NT2/D1 (cell line): ENCODE data around the gene ETS1.

ENCODE experiments used
- DNase-seq: peaks from one replicate; pipeline ENCODE4 v3.0.0-alpha.2; 2011; ENCODE audit warnings: low read depth, low spot score
- H3K27me3 ChIP-seq: 2 replicates; pipeline ENCODE4 v1.6.0; 2011; ENCODE audit warnings: mild to moderate bottlenecking; ENCODE audit not compliant: insufficient read length, insufficient read depth
- H3K36me3 ChIP-seq: 2 replicates; pipeline ENCODE4 v1.6.1; 2011; ENCODE audit warnings: mild to moderate bottlenecking, low read length, mixed read lengths; ENCODE audit not compliant: insufficient read depth, insufficient read length
- H3K4me1 ChIP-seq: 2 replicates; pipeline ENCODE4 v1.5.1; 2011; ENCODE audit not compliant: insufficient read depth, insufficient read length
- H3K4me3 ChIP-seq: 2 replicates; pipeline ENCODE4 v1.5.1; 2011; ENCODE audit warnings: low read depth; ENCODE audit not compliant: insufficient read length
- H3K9ac ChIP-seq: 2 replicates; pipeline ENCODE4 v1.6.0; 2011; ENCODE audit warnings: low read depth; ENCODE audit not compliant: insufficient read length
- H3K9me3 ChIP-seq: 2 replicates; pipeline ENCODE4 v1.5.1; 2011; ENCODE audit warnings: mild to moderate bottlenecking, low read length; ENCODE audit not compliant: insufficient read depth
- SUZ12 ChIP-seq: IDR thresholded peaks from 2 replicates; pipeline ENCODE4 v1.6.1; 2011; ENCODE audit not compliant: insufficient read length, insufficient read depth; ENCODE audit errors: extremely low read depth
- YY1 ChIP-seq: IDR thresholded peaks from 2 replicates; pipeline ENCODE4 v1.6.1; 2011; ENCODE audit not compliant: insufficient read length, insufficient read depth
- ZNF274 ChIP-seq: IDR thresholded peaks from 2 replicates; pipeline ENCODE4 v1.6.1; 2011; ENCODE audit warnings: mild to moderate bottlenecking, low read depth, low read length

The ETS1 gene

GRCh38 chr11:128424851-128425285 is 162.5 kb downstream of the ETS1 start:
- no peak for DNase-seq
- Histone ChIP-seq H3K9ac (no peak overlapping the region), H3K27me3 (no peaks in the 10 kb centered on the region), H3K4me3 (no peak overlapping the region), H3K9me3 (no peaks in the 10 kb centered on the region), H3K36me3 (no peaks in the 10 kb centered on the region), H3K4me1 (peaks cover 4% of the 10 kb centered on the region)
- TF ChIP-seq SUZ12 = no peak
- TF ChIP-seq ZNF274 = no peak
- TF ChIP-seq YY1 = no peak

GRCh38 chr11:128424271-128424711 is 163.1 kb downstream of the ETS1 start:
- no peaks in the 10 kb centered on the region for H3K36me3 ChIP-seq
- no peak overlapping the region for H3K4me3 ChIP-seq
- peaks cover 4% of the 10 kb centered on the region for H3K4me1 ChIP-seq
- H3K27me3 ChIP-seq = no peaks in the 10 kb centered on the region
- no peak overlapping the region for H3K9ac ChIP-seq
- TF ChIP-seq ZNF274 (no peak), SUZ12 (no peak)
- H3K9me3 ChIP-seq = no peaks in the 10 kb centered on the region
- DNase-seq = no peak

- no peaks in the 10 kb centered on the region for H3K36me3 ChIP-seq
- no peak for TF ChIP-seq YY1
- TF ChIP-seq ZNF274 = no peak
- TF ChIP-seq SUZ12 = no peak
- H3K27me3 ChIP-seq = no peaks in the 10 kb centered on the region
- H3K4me3 ChIP-seq = no peak overlapping the region
- H3K9me3 ChIP-seq = no peaks in the 10 kb centered on the region
- no peak for DNase-seq
- H3K9ac ChIP-seq = no peak overlapping the region
- peaks cover 4% of the 10 kb centered on the region for H3K4me1 ChIP-seq
Observed at GRCh38 chr11:128422576-128423370, 164.6 kb downstream of the ETS1 start.

- Histone ChIP-seq H3K36me3 (no peaks in the 10 kb centered on the region), H3K9me3 (no peaks in the 10 kb centered on the region), H3K27me3 (no peaks in the 10 kb centered on the region), H3K4me3 (no peak overlapping the region), H3K9ac (no peak overlapping the region), H3K4me1 (peaks cover 4% of the 10 kb centered on the region)
- TF ChIP-seq YY1 (no peak), ZNF274 (no peak), SUZ12 (no peak)
- no peak for DNase-seq
Observed at GRCh38 chr11:128421577-128422330, 165.6 kb downstream of the ETS1 start.

GRCh38 chr11:128420951-128421350 is 166.4 kb downstream of the ETS1 start:
- Histone ChIP-seq H3K36me3 (no peaks in the 10 kb centered on the region), H3K9me3 (no peaks in the 10 kb centered on the region), H3K9ac (no peak overlapping the region), H3K4me1 (peaks cover 4% of the 10 kb centered on the region), H3K27me3 (no peaks in the 10 kb centered on the region), H3K4me3 (no peak overlapping the region)
- TF ChIP-seq YY1 = no peak
- TF ChIP-seq ZNF274 = no peak
- no peak for TF ChIP-seq SUZ12
- DNase-seq = no peak

GRCh38 chr11:128420265-128420664 is 167.1 kb downstream of the ETS1 start:
- Histone ChIP-seq H3K27me3 (no peaks in the 10 kb centered on the region), H3K4me3 (no peak overlapping the region), H3K9ac (no peak overlapping the region), H3K4me1 (peaks cover 4% of the 10 kb centered on the region), H3K36me3 (no peaks in the 10 kb centered on the region), H3K9me3 (no peaks in the 10 kb centered on the region)
- no peak for DNase-seq
- TF ChIP-seq SUZ12 (no peak), ZNF274 (no peak), YY1 (no peak)

GRCh38 chr11:128419012-128419767 is 168.2 kb downstream of the ETS1 start:
- Histone ChIP-seq H3K36me3 (no peaks in the 10 kb centered on the region), H3K4me1 (no peaks in the 10 kb centered on the region), H3K9ac (no peak overlapping the region), H3K9me3 (no peaks in the 10 kb centered on the region), H3K27me3 (no peaks in the 10 kb centered on the region), H3K4me3 (no peak overlapping the region)
- TF ChIP-seq YY1 (no peak), SUZ12 (no peak), ZNF274 (no peak)
- no peak for DNase-seq
